GM06990 (cell line): ENCODE results near the gene EYA3.

Experiments used
- DNase-seq: peaks from one replicate; pipeline ENCODE4 v3.0.0-alpha.2; 2011; ENCODE audit not compliant: insufficient read length; ENCODE audit errors: extremely low read depth
- H3K27me3 ChIP-seq: replicated peaks from 2 replicates; pipeline ENCODE4 v1.6.0; 2011; ENCODE audit warnings: low read length; ENCODE audit not compliant: control insufficient read depth, insufficient read depth
- H3K36me3 ChIP-seq: 2 replicates; pipeline ENCODE4 v1.5.1; 2011; ENCODE audit warnings: low read length; ENCODE audit not compliant: control insufficient read depth, insufficient read depth
- H3K4me3 ChIP-seq: replicated peaks from 2 replicates; pipeline ENCODE4 v1.5.1; 2011; ENCODE audit warnings: low read depth, mild to moderate bottlenecking, control low read depth, low read length
- CTCF ChIP-seq: IDR thresholded peaks from 2 replicates; pipeline ENCODE4 v1.5.1; 2011; ENCODE audit warnings: low read length, control low read depth, mild to moderate bottlenecking, inconsistent platforms; ENCODE audit not compliant: insufficient read depth, poor library complexity, severe bottlenecking

Gene EYA3

GRCh38 chr1:28066393-28067154, 21.8 kb downstream of the EYA3 start:
- TF ChIP-seq CTCF = no peak
- no peaks in the 10 kb centered on the region for H3K27me3 ChIP-seq
- no peak overlapping the region for H3K4me3 ChIP-seq
- no peak for DNase-seq
- no peaks in the 10 kb centered on the region for H3K36me3 ChIP-seq

- DNase-seq = no peak
- TF ChIP-seq CTCF = no peak
- Histone ChIP-seq H3K4me3 (no peak overlapping the region), H3K36me3 (no peaks in the 10 kb centered on the region), H3K27me3 (no peaks in the 10 kb centered on the region)
Measured at GRCh38 chr1:28064064-28064463, 24.3 kb downstream of the EYA3 start.

- TF ChIP-seq CTCF = no peak
- no peak for DNase-seq
- Histone ChIP-seq H3K4me3 (no peak overlapping the region), H3K36me3 (no peaks in the 10 kb centered on the region), H3K27me3 (no peaks in the 10 kb centered on the region)
Measured at GRCh38 chr1:28062806-28063205, 25.6 kb downstream of the EYA3 start.

GRCh38 chr1:28058971-28059878, 29.2 kb downstream of the EYA3 start:
- TF ChIP-seq CTCF = no peak
- H3K4me3 ChIP-seq = no peak overlapping the region
- DNase-seq = no peak
- no peaks in the 10 kb centered on the region for H3K36me3 ChIP-seq
- H3K27me3 ChIP-seq = no peaks in the 10 kb centered on the region

- TF ChIP-seq CTCF = no peak
- Histone ChIP-seq H3K36me3 (no peaks in the 10 kb centered on the region), H3K27me3 (no peaks in the 10 kb centered on the region), H3K4me3 (no peak overlapping the region)
- no peak for DNase-seq
Measured at GRCh38 chr1:28058168-28058567, 30.2 kb downstream of the EYA3 start.
